WI38 (cell line): Measurements from ENCODE around the gene NME5.

ENCODE experiments used
- H3K4me3 ChIP-seq: 2 replicates; pipeline ENCODE4 v1.5.1; 2011; ENCODE audit warnings: low read depth, mild to moderate bottlenecking, control low read depth, low read length
- TF ChIP-seq, protein P1 (sequence below): IDR thresholded peaks from 2 replicates; pipeline ENCODE4 v1.5.1; 2012; ENCODE audit warnings: low read depth, mild to moderate bottlenecking, control low read depth, low read length

The NME5 gene

DNA sequence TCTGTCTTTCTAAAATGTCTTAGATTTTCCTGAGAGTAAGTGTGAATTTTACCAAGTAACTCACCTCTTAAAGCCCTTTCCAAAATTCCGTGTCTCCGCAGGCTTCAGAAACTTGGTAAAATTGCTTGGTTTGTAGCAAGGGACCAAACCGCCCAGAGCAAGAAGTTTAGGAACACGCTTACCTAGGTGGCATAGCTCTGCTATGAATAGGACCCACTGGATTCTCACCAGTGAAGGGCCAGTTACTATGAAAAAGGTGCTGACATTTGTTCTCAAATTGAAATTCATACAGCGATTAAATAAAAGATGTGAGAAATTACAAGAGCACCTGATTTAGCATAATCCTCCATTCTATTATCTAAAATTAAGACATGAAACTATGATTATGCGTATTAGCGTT is 6.7 kb downstream of the NME5 start:
- TF ChIP-seq, protein P1, sequence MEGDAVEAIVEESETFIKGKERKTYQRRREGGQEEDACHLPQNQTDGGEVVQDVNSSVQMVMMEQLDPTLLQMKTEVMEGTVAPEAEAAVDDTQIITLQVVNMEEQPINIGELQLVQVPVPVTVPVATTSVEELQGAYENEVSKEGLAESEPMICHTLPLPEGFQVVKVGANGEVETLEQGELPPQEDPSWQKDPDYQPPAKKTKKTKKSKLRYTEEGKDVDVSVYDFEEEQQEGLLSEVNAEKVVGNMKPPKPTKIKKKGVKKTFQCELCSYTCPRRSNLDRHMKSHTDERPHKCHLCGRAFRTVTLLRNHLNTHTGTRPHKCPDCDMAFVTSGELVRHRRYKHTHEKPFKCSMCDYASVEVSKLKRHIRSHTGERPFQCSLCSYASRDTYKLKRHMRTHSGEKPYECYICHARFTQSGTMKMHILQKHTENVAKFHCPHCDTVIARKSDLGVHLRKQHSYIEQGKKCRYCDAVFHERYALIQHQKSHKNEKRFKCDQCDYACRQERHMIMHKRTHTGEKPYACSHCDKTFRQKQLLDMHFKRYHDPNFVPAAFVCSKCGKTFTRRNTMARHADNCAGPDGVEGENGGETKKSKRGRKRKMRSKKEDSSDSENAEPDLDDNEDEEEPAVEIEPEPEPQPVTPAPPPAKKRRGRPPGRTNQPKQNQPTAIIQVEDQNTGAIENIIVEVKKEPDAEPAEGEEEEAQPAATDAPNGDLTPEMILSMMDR, result no peak
- H3K4me3 ChIP-seq, result no peak overlapping the region

DNA sequence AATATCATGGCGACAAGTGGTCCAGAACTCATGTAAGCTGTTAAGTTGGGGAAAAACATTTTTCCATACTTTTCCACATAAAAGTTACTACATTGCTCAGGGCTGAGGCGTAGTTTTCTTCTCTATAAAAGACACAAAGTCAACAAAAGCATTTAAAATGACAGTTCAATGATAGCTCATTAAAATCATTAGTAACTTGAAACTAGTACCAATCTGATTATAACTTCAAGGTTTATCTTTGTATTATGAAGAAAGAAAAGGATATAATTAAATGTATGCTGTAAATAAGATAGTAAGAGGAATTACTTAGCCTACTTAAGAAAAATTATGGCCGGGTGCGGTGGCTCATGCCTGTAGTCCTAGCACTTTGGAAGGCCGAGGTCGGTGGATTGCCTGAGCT is 9.9 kb downstream of the NME5 start:
- no peak overlapping the region for H3K4me3 ChIP-seq
- TF ChIP-seq, protein P1, result no peak

DNA sequence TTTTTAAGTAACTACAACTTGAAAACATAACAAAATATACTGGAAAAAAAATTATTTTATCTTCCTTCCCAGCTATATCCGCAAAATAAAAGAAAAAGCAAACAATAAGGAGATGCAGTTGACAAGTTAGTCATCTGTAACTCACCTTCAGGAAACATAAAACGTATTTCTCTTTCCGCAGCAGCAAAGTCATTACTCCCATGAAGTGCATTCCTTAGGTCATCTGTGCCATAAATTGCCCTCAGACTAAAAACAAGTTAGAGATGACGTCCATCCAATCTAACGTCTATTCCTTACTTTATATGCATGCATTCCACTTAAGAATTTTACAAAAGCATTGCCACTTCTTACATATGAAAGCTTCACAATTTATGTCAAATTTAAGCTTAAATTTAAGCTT is 10.9 kb downstream of the NME5 start:
- no peak overlapping the region for H3K4me3 ChIP-seq
- TF ChIP-seq, protein P1, result no peak

DNA sequence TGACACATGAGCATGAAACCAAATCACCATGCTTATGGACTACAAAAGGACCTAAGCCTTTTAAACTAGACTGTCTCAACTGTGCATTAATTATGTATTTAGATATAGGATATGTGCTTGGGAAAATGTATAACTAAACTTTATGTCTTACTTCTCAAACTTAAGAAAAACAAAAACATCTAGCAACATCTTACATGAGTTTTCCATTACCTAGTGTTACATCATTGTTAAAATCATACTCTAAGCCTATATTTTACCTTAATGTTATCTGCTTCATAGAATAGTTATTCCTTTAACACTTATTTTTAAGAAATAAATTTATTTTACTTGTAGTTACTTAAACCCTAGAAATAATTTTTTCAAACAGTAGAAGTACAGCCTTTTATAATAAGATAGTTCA is 24.0 kb downstream of the NME5 start:
- TF ChIP-seq, protein P1, result no peak
- no peak overlapping the region for H3K4me3 ChIP-seq

DNA sequence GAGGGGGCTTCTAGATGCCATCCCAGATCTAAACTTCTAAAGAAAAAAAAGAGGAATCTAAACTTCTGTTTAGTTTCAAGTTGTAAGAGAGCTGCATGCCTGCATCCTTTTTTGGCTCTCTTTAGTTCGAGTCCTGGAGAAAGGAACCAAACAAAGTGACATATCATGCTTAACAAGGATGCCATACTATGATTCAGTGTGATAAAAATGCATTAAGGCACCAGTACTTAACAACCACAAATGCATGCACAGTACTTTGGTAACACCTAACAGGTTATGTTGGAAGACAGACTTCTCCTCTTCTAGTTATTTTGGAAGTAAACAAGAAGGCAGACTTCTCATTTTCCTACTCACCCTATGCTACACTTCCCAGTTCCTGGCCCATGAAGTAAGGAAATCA is 27.3 kb downstream of the NME5 start:
- TF ChIP-seq, protein P1, result no peak
- no peak overlapping the region for H3K4me3 ChIP-seq

DNA sequence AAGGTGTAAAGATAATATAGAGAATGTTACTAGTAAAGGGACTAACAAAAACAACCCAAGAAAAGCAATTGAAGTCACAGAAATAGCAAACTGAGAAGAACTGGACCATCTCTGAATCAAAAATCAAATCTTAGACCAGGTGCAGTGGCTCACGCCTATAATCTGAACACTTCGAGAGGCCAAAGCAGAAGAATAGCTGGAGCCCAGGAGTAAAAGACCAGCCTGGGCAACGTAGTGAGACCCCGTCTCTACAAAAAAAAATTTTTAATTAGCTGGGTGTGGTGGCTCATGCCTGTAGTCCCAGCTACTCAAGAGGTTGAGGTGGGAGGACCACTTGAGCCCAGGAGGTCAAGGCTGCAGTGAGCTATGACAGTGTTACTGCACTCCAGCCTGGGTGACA is 28.0 kb downstream of the NME5 start:
- TF ChIP-seq, protein P1, result no peak
- no peak overlapping the region for H3K4me3 ChIP-seq

DNA sequence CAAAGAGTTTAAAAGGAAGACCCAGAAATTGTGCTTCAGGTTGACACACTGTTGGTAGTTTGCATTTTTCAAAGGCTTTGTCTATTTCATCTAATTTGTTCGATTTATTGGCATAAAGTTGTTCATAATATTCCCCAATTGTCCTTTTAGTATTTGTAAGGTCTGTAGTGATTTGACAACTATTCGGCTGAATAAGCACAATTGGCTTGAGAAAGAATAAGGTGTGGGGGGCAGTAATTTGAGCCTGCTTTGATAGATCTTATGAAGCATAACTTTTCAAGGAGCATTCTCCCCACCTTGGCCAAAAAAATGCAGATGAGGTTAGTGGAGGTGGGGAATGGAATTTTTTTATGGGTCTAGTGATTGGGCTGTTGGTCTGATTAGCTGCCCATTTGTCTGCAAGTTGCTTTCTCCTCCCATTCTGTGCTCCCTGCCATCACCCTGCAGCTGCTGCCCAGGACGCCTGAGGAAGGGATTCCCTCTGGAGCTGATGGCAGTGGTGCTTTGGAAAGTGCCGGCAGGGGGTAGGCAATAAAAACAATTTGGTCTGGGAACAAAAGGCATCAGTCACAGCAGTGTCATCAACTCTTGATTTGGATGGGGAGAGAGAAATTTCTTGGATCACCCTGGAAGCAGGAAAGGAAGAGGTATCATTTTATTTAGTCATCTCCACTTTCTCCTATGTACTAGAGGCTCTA is 28.8 kb downstream of the NME5 start:
- no peak overlapping the region for H3K4me3 ChIP-seq
- TF ChIP-seq, protein P1, result no peak
